Skin epidermis (tissue), 12 donors: Measurements from ENCODE around the gene TMEM150A.
A peak's percentile ranks its signal among the peaks of the same experiment; 100 is the strongest.

Experiments used
- H3K27ac ChIP-seq, 21 experiments: fragments of 200-600 bp; sonication (generic) in 11 of 21; one replicate each; pipeline ENCODE4 v1.5.0; 2020; ENCODE audit warnings: mild to moderate bottlenecking in 3 of 21, inconsistent platforms in 2 of 21, moderate library complexity in 2 of 21
- H3K4me3 ChIP-seq, 7 experiments: fragments of 200-600 bp; sonication (generic) in 2 of 7; one replicate each; pipeline ENCODE4 v1.5.0; 2020; ENCODE audit warnings: inconsistent platforms in 2 of 7, mild to moderate bottlenecking in 2 of 7, moderate library complexity in 1 of 7

TMEM150A gene

DNA sequence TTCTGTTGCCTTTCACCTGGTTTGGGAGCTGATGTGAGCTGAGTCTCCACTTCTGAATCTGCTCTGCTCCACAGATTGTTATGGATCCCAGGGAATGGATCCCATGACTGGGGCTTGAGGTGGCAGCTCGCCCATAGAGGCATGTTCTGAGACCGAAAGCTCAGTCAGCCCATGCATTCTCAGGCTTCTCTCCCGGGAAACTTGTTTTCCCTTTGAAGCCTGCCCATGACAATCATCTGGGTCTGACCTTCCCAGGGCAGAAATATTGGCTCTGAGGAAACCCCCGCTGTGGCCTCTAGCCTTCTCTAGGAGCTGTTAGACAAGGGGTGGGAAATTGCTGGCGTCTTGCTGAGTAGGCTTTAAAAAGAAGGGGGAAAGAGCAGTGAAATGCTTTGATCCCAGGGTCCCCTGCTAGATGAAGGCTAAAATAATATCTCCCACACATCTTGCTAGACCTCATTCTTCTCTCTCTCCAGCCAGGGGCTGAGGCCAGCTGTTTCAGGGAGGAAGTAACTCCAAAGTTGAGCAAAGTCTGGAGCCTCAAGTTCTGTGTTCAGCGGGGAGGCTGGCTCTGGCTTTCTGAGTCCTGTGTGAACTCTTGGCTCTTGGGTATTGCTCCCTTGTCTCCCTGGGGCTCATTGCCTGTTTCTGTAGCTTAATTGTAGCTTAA lies 23.1 kb downstream of the TMEM150A start:
- peak overlapping the region; percentile 17 to 62 (median 52) for H3K4me3 ChIP-seq
- peak overlapping the region in 20 of 21 experiments; percentile 76 to 94 (median 88) for H3K27ac ChIP-seq

DNA sequence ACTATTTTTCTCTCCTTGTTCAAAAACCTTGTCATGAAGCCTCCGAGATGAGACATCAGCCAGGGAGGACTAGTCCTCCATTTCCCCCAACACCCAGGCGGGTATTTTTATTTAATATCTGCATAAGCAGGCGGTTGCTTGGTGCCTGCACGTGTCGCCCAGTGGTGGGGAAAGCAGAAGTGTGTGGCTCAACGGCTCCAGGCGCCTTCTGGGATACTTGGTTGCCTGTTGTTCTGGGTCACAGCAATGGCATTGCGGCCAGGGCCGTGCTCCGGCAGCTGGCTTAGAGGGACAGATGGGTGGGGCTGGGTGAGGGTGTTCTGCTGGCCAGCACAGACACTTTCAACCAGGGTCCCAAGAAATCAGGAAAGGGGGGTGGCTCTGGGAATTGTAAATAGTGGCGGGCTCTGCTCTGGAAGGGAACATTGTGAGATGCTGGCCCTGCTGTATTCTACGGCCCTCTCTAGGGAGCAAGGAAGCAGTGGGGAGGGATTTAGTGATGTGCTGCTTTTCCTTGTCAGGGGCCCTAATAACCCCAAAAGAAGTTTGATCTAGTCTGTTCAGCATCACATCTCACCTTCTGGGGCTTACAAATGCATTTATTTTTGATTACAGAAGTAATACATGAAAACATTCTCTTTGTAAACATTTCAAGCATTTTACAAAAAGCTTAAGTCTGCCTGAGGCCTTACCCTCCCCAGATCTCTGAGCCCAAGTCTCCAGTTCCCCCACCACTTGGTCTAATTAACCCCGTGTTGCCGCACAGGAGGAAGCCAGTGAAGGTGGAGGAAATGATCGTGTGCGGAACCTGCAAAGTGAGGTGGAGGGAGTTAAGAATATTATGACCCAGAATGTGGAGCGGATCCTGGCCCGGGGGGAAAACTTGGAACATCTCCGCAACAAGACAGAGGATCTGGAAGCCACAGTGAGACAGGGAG lies 24.0 kb downstream of the TMEM150A start:
- Histone ChIP-seq H3K27ac (peak overlapping the region; percentile 68 to 94 (median 88)), H3K4me3 (peak overlapping the region; percentile 37 to 64 (median 52))

DNA sequence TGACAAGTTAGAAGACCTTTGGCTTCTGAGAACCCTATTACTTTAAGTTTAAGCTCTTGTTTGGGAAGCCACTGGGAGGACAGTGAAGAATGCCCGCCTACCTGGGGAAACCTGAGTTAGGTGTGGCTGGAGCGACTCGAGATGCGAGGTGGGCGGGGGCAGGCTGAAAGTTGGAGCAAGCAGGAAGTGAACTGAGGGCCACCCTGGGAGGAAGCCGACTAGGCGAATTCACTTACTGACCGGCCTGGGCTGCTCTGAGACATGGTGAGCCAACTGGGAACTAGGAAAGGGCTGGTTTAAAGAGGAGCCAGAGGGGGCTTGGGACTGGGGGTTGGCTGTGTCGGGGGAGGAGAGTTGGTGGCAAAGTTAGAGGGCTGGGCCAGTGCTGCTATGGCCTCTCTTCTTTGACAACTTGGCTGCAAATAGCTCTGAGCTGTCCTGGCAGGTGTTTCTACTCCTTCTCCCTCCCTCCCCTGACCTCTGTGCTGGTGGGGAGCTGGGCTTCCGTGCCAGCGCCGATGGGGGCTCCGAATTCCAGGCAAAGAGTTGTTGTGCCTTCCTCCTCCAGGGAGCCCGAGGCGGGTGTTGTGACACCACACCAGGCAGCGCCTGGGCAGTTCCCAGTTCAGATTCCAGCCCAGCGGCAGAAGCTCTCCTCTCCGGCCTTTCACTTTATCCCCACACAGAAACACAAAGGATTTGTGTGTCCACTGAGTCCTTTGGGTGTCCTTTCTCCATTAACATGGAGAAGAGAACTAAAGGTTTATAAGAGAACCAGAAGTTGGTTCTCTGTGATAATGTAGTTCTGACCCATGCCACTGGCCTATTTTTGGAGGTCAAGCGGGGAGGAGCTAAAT lies 24.9 kb downstream of the TMEM150A start, which contains the start of gene VAMP8:
Gene VAMP8, plus strand, starts transcription at position 201 of the 857 bp plus-strand sequence. Its CDS starts 61 bp downstream, at position 262.
- Histone ChIP-seq H3K4me3 (peak within 1 kb of the TSS; percentile 37 to 64 (median 52)), H3K27ac (peak within 1 kb of the TSS; percentile 68 to 94 (median 88))

DNA sequence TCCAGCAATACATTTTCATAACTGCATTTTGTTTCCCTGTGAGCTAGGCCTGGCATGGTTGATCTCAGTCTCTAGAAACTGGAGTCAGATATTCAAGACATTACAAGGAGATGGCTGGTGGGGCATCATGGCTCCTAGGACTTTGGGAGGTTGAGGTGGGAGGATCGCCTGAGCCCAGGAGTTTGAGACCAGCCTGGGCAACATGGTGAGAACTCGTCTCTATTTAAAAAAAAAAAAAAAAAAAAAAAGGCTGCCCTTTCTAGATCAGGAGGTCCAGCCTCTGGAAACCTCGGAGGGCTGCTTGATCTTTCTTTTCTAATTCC lies 25.5 kb downstream of the TMEM150A start:
- Histone ChIP-seq H3K4me3 (peak overlapping the region in 5 of 7 experiments; percentile 37 to 64 (median 52)), H3K27ac (peak overlapping the region in 20 of 21 experiments; percentile 73 to 94 (median 88))

DNA sequence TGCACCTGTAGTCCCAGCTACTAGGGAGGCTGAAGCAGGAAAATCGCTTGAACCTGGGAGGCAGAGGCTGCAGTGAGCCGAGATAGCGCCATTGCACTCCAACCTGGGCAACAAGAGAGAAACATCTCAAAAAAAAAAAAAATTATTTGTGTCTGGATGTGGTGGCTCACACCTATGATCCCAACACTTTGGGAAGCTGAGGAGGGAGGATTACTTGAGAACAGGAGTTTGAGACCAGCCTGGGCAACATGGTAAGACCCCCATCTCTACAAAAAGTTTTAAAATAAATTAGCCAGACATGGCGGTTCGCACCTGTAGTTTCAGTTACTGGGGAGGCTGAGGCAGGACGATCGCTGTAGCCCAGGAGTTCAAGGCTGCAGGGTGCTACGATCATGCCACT lies 26.8 kb downstream of the TMEM150A start:
- Histone ChIP-seq H3K27ac (no peak overlapping the region), H3K4me3 (no peak overlapping the region)

DNA sequence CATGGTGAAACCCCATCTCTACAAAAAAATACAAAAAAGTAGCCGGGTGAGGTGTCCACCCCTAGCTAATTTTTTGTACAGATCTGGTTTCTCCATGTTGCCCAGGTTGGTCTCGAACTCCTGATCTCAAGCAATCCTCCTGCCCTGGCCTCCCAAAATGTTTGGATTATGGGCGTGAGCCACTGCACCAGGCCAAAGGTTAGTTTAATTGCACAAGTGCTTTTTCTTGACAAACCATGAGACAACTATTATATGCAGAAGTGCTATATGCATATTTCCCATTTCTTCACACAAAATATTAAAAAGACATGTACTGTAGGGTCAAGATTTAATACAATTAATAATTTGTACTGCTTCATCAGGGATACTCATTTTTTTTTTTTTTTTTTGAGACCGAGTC lies 36.2 kb downstream of the TMEM150A start:
- Histone ChIP-seq H3K4me3 (no peak overlapping the region), H3K27ac (no peak overlapping the region)

DNA sequence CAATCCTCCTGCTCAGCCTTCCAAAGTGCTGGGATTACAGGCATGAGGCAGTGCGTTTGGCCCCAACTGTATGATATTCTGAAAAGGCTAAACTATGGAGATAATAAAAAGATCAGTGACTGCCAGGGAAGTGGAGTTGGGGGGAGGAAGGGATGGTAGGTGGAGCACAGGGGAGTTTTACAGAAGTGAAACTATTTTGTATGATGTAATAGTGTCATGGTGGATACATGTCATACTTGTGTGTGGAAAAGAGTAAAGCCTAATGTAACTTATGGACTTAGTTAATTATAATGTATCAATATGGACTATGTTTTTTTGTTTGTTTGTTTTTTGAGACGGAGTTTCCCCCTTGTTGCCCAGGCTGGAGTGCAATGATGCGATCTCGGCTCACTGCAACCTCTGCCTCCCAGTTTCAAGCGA lies 38.3 kb downstream of the TMEM150A start:
- H3K4me3 ChIP-seq: no peak overlapping the region
- peak overlapping the region in 3 of 21 experiments; percentile 21 to 61 (median 35) for H3K27ac ChIP-seq

DNA sequence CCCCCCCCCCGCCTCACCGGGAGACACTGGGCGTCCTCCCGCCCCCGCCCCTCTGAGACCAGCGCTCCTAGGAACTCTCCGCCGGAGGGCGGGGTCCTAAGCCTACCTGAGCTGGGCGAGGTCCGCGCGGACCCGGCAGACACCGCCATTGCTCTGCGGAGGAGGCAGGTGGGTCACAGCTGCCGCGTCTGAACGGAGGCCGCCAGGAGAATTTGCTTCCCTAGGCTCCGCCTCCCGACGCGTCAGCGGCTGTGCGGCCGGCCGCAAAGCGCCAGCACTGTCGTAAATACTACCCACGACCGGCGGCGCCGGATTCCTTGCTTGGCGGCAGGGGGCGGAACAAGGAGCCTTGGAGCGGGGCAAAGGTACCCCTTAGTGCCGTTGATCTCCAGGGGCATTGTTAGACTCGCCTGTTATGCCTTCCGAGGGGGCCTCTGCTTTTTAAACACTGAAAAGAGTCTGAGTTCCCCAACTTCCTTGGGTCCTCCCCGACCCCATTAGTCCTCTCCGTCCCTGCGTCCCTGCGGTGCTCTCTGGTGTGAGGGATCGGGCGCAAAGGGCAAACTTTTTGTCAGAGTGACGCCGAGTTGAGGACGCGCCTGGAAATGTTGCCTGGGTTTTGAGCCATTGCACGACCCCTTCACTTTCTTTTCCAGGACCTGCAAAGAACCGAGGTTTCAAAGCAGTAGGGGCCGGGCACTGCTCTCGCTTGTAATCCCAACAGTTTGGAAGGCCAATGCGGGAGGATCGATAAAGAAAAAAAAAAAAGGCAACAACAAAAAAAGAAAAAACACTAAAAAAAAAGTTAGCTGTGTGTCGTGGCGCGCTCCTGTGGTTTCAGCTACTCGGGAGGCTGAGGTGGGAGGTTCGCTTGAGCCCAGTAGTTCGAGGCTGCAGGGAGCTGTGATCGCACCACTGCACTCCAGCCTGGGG lies 41.0 kb downstream of the TMEM150A start, which contains the start of gene GGCX:
Gene GGCX, minus strand, starts transcription at position 214 of the 933 bp plus-strand sequence. Its CDS starts 65 bp downstream, at position 149.
- H3K4me3 ChIP-seq: peak within 1 kb of the TSS; percentile 48 to 84 (median 76)
- H3K27ac ChIP-seq: peak within 1 kb of the TSS; percentile 27 to 95 (median 89)

DNA sequence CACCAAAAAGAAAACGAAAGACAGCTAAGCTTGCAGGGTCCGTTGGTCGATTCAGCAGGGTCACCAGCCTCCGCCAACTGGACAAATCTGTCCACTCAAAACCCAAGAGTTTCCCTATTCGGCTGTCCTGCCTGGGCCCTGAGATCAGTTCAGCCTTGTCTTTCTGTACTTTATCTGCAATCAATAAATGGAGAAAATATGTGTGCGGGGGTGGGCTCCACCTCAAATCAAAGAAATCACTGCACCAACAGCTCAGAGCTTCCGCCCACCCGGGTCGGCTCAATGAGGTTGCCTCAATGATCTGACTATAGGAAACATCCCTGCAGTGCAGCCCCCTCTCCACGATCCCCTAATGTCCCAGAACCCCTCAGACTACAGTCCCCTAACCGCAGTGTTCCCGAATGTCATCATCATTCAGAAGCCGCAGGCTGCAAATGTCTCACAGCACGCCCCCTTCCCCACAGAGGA lies 41.7 kb downstream of the TMEM150A start:
- Histone ChIP-seq H3K27ac (peak overlapping the region; percentile 27 to 95 (median 89)), H3K4me3 (peak overlapping the region; percentile 48 to 84 (median 76))

DNA sequence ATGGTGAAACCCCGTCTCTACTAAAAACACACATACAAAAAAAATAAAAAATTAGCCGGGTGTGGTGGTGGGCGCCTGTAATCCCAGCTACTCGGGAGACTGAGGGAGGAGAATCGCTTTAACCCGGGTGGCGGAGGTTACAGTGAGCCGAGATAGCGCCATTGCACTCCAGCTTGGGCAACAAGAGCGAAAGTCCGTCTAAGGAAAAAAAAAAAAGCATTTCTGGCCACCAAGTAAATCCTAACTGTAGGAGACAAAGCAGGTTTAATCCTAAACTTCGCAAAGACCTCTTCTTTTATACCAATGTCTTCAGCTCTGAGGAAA lies 42.1 kb downstream of the TMEM150A start:
- H3K27ac ChIP-seq: peak overlapping the region in 9 of 21 experiments; percentile 86 to 95 (median 90)
- H3K4me3 ChIP-seq: peak overlapping the region; percentile 48 to 84 (median 76)

DNA sequence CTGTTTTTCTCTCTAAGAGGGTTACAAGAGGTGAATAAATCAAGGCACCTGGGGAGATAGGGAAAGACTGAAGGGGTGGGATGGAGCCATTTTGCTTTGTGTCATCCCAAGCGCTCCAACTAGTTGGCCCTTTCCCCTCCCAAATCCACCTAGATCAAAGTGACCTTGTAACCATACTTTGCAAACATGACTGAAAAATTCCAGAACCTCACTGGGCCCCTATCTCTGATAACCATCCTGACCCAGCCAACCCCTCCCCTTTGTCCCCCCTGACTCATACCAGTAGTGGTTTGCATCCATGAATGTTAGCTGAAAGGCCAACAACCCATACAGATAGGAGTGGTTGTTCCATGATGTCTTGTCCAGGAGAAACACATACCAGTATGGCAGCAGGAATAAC lies 44.3 kb downstream of the TMEM150A start:
- no peak overlapping the region for H3K4me3 ChIP-seq
- no peak overlapping the region for H3K27ac ChIP-seq

DNA sequence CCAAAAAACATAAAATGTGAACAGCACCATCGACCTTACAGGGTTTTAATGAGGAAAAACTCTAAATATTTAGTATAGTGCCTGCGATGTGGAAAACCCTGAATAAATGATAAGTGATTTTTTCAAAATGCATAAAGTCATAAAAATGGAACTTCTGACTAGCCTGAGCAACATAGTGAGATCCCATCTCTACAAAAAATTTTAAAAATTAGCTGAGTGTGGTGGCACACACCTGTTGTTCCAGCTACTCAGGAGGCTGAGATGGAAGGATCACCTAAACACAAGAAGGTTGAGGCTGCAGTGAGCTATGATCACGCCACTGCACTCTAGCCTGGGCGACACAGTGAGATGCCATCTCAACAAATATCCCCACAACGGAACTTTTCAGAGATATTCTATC lies 45.4 kb downstream of the TMEM150A start:
- H3K4me3 ChIP-seq: no peak overlapping the region
- H3K27ac ChIP-seq: no peak overlapping the region

DNA sequence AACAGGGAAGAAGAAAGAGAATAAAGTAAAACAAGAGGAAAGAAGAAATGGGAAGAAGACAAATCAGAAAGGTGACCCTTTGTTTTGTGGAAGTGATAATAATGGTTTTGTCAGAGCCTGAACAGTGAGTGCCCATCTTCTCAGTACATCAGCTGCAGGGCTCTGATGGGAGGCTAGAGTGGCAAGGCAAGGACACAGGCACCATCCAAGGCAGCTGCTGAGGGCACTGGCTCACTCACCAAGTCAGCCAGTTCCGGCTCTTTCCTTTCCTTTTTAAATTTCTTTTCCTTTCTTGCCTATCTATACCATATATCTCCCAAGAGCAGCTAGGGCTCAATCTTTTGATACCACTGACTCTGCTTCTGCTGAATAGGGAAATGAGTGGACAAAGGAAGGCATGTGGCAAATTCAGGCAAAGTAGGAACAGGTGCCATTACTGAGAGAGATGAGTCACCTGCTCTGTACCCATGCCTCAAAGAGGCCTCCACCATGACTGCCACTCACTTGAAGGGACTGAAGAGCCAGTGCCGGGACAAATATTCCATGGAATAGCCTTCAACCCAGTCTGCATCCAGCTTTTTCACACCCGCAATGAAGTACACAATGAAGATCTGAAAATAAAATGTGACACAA lies 47.4 kb downstream of the TMEM150A start:
- Histone ChIP-seq H3K4me3 (no peak overlapping the region), H3K27ac (no peak overlapping the region)

DNA sequence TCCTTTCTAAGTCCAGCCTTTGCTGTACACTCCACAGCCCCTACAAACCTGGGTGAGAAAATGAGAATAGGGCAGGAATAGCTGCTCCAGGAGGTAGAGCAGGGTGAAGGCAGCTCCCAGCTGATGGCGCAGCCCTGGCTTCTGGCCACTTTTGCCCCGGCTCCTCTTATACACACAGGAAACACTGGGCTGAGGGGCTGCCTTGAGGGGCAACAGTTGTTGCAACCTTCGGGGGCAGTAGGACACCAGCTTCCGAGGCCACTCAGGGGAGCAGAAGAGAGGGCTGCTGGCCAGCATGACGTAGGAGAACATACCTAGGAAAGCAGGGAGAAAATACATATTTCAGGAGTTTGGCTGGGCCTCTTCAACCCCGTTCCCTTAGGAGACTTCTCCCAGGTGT lies 49.3 kb downstream of the TMEM150A start:
- H3K4me3 ChIP-seq: no peak overlapping the region

DNA sequence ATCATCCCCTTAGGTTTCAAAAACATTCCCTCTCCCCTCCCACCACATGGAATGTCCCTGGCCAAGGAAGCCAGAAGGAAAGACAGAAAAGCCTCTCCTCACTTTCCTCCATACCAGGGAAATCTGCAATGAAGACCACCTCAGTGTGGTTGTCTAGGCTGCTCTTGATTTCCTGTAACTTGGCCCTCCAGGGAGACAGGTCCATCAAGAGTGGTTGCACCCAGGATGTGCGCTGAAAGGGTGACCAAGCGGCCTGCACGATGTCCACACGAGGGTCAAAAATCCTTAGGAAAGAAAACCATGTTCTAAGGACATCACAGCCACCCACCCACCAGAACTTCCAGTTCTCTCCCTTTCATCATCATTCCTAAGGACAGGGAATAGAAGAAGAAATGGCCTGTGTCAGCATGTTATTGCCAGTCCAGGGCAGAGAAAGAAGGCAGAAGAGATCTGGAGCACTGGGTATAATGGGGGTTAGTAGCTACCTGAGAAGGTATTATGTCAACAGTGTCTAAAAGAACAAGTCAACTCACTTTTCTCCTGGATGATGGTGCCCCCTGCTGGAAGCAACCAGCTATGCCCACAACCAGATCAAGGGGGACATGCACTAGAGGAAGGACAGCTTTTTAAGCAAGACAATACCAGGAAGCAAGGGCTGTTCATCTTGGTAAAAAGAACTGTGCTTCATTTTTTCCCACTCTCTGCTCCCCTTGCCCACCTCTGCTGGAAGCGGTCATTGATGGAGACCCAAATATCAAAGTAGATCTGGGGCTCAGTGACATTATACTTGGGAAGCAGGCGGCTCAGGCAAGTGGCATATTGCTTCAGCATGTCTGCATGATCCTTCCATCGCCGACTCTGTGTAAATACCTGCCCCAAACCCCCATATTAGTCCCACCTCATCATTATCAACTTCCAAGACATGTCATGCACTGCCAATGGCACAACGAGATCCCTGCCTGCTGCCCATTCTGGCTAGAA lies 50.5 kb downstream of the TMEM150A start:
- H3K27ac ChIP-seq: peak overlapping the region in 2 of 21 experiments; percentile 16 to 42
- no peak overlapping the region for H3K4me3 ChIP-seq

More for the DNA sequence above, 49.3 kb downstream of the TMEM150A start:
- no peak overlapping the region for H3K27ac ChIP-seq

DNA sequence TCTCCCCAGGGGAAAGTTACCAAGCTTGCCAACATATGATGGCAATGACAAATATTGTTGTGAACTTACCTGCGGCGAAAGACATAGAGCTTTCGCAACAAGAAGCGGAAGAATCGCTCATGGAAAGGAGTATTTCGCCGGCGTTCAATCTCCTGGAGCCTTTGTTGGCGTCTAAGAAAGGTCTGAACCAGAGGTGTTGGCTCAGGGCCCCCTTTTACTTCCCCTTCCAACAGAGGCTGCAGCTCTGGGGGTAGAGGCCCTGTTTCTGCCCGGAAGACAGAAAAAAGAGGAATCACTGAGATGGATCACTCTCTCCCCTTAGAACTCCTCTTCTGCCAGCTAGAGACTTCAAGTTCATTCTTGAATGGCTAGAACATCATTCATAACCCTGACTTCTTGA lies 52.0 kb downstream of the TMEM150A start:
- no peak overlapping the region for H3K4me3 ChIP-seq
- peak overlapping the region in 10 of 21 experiments; percentile 19 to 78 (median 30) for H3K27ac ChIP-seq

DNA sequence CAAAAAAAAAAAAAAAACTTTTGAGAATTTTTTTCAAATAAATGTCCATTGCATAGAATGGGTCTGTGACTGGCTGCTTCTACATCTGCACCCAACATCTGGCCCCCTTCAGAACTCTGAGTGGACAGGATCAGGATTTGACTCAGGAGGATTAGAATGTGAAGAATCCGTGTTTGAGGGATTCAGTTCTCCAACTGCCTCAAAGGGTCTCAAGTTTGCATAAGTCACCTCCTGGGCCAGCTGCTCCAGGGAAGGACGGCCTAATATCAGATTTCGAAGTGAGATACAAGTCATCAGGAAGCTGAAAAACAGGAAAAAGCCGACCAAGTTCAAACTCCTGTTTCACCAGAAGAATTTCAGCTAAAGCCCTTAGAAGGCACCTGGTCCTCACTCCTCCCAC lies 52.7 kb downstream of the TMEM150A start:
- H3K27ac ChIP-seq: peak overlapping the region in 10 of 21 experiments; percentile 18 to 78 (median 32)
- no peak overlapping the region for H3K4me3 ChIP-seq
